G401 (cell line): ENCODE results near the gene ZNF626. TPM values are rescaled to one million over a fixed set of nuclear protein-coding genes. Genes with fewer than 3 reads are reported as not detected.

Experiments used
- total RNA-seq: library from RNA; depleted of rRNA; stranded (reverse); fragments of >200 nt; shearing (Covaris generic); gene quantifications from 2 replicates; pipeline ENCODE4 v1.2.3, GENCODE V29; 2014; rRNA removed

The ZNF626 gene
- total RNA-seq, 1 experiment from 2014 or later: 2.5 TPM

Other genes with a start within 250 kb of the ZNF626 start
- 0.55 and 3.5 TPM in 2 replicates for gene ZNF737, start 95.8 kb downstream of the ZNF626 start, total RNA-seq
- 1.9 TPM in 1 of 2 replicates, not detected in the other for gene ZNF66, start 114.7 kb upstream of the ZNF626 start, total RNA-seq